Stomach smooth muscle (tissue), 2 donors: Measurements from ENCODE around the gene MARK4.

Source experiments
- H3K27ac ChIP-seq: one replicate; pipeline ENCODE4 v1.7.0; 2013; ENCODE audit warnings: mild to moderate bottlenecking, low read length, inconsistent platforms
- H3K27me3 ChIP-seq, 2 donors: one replicate each; pipeline ENCODE4 v1.7.0; 2013; ENCODE audit warnings: low read length in 2 of 2; ENCODE audit not compliant: insufficient read depth in 2 of 2, control insufficient read depth in 1 of 2
- H3K36me3 ChIP-seq, 2 donors: one replicate each; pipeline ENCODE4 v1.7.0; 2013; ENCODE audit warnings: low read length in 2 of 2; ENCODE audit not compliant: control insufficient read depth in 2 of 2, insufficient read depth in 2 of 2
- H3K4me1 ChIP-seq: one replicate; pipeline ENCODE4 v1.7.0; 2013; ENCODE audit warnings: low read length; ENCODE audit not compliant: control insufficient read depth, insufficient read depth
- H3K4me3 ChIP-seq, 2 donors: one replicate each; pipeline ENCODE4 v1.7.0; 2013; ENCODE audit warnings: low read length in 2 of 2
- H3K9ac ChIP-seq, 2 donors: one replicate each; pipeline ENCODE4 v1.7.0; 2013; ENCODE audit warnings: low read length in 2 of 2, mild to moderate bottlenecking in 1 of 2
- H3K9me3 ChIP-seq, 2 donors: one replicate each; pipeline ENCODE4 v1.7.0; 2013; ENCODE audit warnings: low read length in 2 of 2; ENCODE audit not compliant: control insufficient read depth in 2 of 2
- donor health status: healthy.
- donor health status: Pancreatic carcinoma.

MARK4 gene

DNA sequence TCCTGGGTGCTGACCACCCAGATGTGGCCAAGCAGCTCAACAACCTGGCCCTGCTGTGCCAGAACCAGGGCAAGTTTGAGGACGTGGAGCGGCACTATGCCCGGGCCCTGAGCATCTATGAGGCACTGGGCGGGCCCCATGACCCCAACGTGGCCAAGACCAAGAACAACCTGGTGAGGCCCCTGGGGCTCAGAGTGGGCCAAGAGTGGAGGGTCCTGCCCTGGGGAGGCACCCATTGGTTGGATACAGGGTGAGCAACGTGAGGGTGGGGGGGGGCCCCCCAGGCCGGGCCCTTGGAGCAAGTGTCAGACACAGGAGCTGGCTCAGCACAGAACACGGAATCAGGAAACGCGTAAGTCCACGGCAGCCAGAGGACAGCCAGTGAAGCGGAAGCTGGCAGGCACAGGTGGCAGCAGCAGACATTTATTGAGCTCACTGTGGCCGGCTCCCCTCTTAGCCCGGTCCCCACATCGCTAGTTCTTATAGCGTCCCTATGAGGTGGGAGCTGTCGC, 98.4 kb downstream of the MARK4 start:
- H3K36me3 ChIP-seq, result peaks cover 0 to 17% of the 10 kb centered on the region in 2 donors

DNA sequence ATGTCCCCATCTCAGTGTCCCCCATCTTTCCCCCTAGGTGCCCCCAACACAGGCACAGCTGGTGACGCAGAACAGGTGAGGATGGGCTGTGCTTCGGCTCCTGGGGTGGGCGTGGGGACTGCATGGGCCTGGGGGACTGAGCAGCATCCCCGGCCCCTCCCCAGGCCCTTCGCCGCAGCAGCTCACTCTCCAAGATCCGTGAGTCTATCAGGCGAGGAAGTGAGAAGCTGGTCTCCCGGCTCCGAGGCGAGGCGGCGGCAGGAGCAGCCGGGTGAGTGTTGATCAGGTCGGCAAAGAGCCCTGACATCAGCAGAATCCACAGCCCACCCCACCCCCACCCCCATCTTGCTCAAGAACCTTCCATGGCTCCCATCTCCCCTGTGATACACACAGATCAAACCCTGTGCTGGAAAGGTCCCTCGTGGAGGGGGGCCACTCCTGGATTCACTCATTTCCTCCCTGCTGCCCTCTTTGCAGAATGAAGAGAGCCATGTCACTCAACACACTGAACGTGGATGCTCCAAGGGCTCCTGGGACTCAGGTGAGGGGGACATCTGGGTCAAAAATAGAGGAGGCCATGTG, 99.5 kb downstream of the MARK4 start:
- H3K27me3 ChIP-seq, result peaks cover 9 to 16% of the 10 kb centered on the region in 2 donors
- peaks cover 4% of the 10 kb centered on the region for H3K4me1 ChIP-seq
- no peak overlapping the region for H3K4me3 ChIP-seq
- peaks cover 0 to 21% of the 10 kb centered on the region in 2 donors for H3K36me3 ChIP-seq
- no peaks in the 10 kb centered on the region for H3K9me3 ChIP-seq
- no peak overlapping the region for H3K27ac ChIP-seq
- no peak overlapping the region for H3K9ac ChIP-seq

More for the DNA sequence above, 98.4 kb downstream of the MARK4 start:
- no peak overlapping the region for H3K27ac ChIP-seq
- peaks cover 4% of the 10 kb centered on the region for H3K4me1 ChIP-seq
- H3K9me3 ChIP-seq, result no peaks in the 10 kb centered on the region
- H3K4me3 ChIP-seq, result no peak overlapping the region
- no peak overlapping the region for H3K9ac ChIP-seq
- H3K27me3 ChIP-seq, result peaks cover 13 to 21% of the 10 kb centered on the region in 2 donors

DNA sequence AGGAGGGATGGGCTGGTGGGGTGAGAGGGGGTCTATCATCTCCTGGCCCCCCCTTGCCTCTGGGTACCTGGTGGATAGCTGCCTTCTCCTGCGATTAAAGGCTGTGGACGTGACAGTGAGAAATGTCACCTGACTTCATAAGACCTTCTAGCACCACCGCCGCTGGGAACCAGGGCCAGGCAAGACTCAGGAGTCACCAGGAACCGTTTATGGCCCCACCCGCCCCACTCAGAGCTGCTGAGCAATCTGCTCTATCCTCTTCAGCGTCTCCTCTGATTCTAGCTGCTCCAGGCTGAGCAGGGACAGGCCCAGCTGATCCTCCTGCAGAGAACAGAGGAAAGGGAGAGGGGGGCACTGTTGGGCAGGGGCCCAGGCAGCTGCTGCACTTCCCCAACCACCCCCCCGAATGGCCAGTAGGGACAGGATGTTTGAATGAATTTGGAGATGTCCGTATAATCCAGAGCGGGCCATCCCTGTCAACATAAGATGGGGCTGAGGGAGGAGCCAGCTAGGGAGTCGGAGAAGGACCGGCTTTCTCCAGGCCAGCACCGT, 100.4 kb downstream of the MARK4 start:
- no peak overlapping the region for H3K9ac ChIP-seq
- H3K27ac ChIP-seq, result no peak overlapping the region
- H3K4me1 ChIP-seq, result peaks cover under 1% of the 10 kb centered on the region
- peaks cover 0 to 21% of the 10 kb centered on the region in 2 donors for H3K36me3 ChIP-seq
- H3K9me3 ChIP-seq, result no peaks in the 10 kb centered on the region
- no peak overlapping the region for H3K4me3 ChIP-seq
- H3K27me3 ChIP-seq, result peaks cover 5 to 11% of the 10 kb centered on the region in 2 donors

DNA sequence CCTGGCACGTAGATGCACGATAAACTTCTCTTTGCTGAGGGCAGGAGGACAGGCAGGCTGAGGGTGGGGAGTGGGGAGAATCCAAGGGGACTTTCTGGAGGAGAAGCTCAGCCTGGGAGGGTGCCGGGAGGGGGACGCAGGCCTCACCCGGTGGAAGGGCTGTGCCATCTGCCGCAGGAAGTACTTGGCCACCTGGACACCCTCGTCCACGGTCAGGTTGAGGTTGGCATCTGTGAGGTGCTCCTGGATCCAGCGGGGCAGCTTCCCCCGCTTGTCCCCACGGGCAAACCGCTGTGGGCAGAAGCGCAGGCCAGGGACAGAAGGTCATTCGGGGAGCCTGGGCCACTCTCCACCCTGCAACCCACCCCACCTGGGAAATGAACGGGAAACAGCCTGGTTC, 101.0 kb downstream of the MARK4 start:
- Histone ChIP-seq H3K9me3 (no peaks in the 10 kb centered on the region), H3K27me3 (peaks cover 5 to 7% of the 10 kb centered on the region in 2 donors), H3K27ac (no peak overlapping the region), H3K4me1 (no peaks in the 10 kb centered on the region), H3K4me3 (no peak overlapping the region), H3K9ac (no peak overlapping the region), H3K36me3 (peaks cover 3 to 23% of the 10 kb centered on the region in 2 donors)

DNA sequence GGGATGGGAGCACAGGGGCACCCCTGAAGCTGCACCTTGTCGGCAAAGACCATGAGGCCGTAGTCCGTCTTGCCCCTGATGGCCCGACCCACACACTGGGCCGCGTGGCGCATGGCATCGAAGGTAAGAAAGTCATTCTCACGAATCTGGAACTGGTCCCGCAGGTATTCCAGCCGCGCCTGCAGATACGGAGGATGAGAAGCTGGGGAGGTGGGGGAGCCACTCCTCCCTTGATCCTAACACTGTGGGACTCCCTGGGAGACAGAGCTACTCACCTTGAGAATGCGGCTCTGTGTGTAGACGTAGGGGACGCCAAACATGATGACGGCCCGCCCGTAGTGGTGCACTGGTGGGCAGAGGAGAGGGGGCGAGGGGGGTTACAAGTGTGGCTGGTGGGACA, 101.4 kb downstream of the MARK4 start:
- peaks cover 4 to 5% of the 10 kb centered on the region in 2 donors for H3K27me3 ChIP-seq
- H3K27ac ChIP-seq, result no peak overlapping the region
- H3K9ac ChIP-seq, result no peak overlapping the region
- no peak overlapping the region for H3K4me3 ChIP-seq
- H3K4me1 ChIP-seq, result no peaks in the 10 kb centered on the region
- no peaks in the 10 kb centered on the region for H3K9me3 ChIP-seq
- peaks cover 4 to 23% of the 10 kb centered on the region in 2 donors for H3K36me3 ChIP-seq

DNA sequence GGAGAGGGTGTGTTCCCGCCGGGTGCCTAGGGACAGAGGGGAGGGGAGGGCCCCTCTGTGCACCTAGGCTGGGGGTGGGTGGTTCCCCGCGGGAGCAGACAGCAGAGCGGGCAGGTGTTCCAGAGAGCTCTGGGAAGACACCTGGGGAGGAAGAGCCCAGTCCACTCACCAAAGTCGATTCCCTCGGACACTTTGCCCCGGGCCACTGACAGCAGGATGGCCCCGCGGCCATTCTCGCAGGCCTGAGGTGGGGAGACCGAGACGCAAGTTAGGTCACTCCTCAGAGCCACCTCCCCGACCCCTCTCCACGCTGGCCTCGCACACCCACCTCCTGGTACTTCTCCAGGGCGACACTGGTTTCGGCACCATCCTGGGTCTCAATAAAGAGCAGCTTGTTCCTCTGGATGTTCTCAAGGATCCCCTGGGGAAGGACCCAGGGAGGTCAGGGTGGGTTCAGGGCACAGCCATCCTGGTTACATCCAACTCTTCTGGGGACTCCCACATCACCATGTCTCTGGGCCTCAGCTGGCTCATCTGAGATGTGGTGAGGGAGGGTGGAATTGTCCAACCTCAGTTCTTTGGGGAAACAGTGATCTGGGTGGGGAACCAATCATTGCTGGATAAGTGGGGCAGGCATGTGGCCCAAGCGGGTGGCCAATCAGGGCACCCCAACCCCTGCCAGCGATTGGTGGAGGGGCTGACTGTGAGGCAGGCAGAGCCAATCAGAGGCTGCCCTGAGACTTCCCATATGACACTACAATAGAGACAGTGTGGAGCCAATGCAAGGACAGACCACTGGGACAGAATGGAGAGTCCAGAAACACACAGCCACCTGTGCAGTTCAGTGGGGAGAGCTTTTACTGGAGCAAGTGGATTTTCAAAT, 102.1 kb downstream of the MARK4 start:
- H3K9me3 ChIP-seq, result no peaks in the 10 kb centered on the region
- H3K27ac ChIP-seq, result no peak overlapping the region
- H3K9ac ChIP-seq, result no peak overlapping the region
- H3K4me1 ChIP-seq, result no peaks in the 10 kb centered on the region
- no peak overlapping the region for H3K4me3 ChIP-seq
- no peaks in the 10 kb centered on the region for H3K27me3 ChIP-seq
- peaks cover 4 to 23% of the 10 kb centered on the region in 2 donors for H3K36me3 ChIP-seq

DNA sequence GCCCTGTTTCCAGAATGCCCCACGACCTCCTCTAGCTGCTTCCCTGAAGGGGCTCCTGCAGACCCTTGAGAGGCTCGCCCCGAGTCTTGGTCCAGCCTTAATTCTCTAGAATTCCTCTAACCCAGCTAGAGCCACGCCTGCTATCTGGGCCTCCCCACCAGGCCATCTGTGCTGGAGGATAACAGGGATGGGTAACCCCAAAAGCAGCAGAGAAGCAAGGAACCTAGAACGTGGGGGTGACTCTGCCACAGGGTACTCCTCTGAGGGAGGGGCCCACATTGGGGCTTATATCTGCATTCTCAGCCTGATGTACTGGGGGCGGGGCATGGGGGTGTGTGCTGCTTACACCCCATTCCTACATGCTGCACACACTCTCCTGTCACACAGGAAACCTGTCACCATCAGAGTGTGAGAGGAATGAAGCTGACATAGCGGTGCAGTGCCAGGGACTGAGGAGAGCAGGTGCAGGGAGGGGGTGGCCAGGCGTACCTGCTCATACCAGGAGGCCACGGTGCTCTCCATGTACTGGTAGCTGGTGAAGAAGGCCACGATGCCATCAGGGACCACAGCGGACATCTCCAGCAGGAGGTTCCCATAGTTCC, 103.3 kb downstream of the MARK4 start:
- H3K4me1 ChIP-seq, result no peaks in the 10 kb centered on the region

More for the DNA sequence above, 103.3 kb downstream of the MARK4 start:
- Histone ChIP-seq H3K4me3 (no peak overlapping the region), H3K27me3 (no peaks in the 10 kb centered on the region), H3K9me3 (no peaks in the 10 kb centered on the region), H3K36me3 (peaks cover 4 to 23% of the 10 kb centered on the region in 2 donors), H3K9ac (no peak overlapping the region), H3K27ac (no peak overlapping the region)
